ENCODE measurements around the gene ASPSCR1. TPM values are rescaled to one million over a fixed set of nuclear protein-coding genes. Genes with fewer than 3 reads are reported as not detected.

Gene ASPSCR1
- total and polyA plus RNA-seq, 10 of the 15 experiments (the other 5 are each of a cell fraction or from before 2014, with no cell fraction given), result 1.5 to 48.4 (median 25.4) TPM

GRCh38 chr17:81976332-81977210 is 858 bp upstream of the ASPSCR1 start:
- peak overlapping the region; percentile 92 for H3K9ac ChIP-seq (ENCODE audit: control insufficient read depth, insufficient read depth, low read length)
- peak overlapping the region; percentile 87 for H3K4me3 ChIP-seq
- peaks cover 14% of the 10 kb centered on the region for H3K4me1 ChIP-seq (ENCODE audit: control insufficient read depth, insufficient read depth, low read length)
- intact Hi-C loops (cut with micrococcal nuclease; ENCODE audit: unreplicated experiment), result no loop called here
- RAD21 ChIA-PET (ENCODE audit: unreplicated experiment), result no interaction called here
- H3K9me3 ChIP-seq (replicated peaks; ENCODE audit: control insufficient read depth, insufficient read depth, low read length), result peaks cover 2% of the 10 kb centered on the region; the same call in 2 of the 3 replicates
- H3K36me3 ChIP-seq (ENCODE audit: control insufficient read depth in 2 of 2, insufficient read depth in 2 of 2, low read length in 1 of 2), result no peaks in the 10 kb centered on the region; a peak in 1 of 4 replicates
- in situ Hi-C loops (cut with MboI), result no loop called here
- DNase-seq (ENCODE audit: low read depth, low spot score), result no peak
- WGBS (ENCODE audit: insufficient coverage, insufficient replicate concordance, low lambda C conversion rate, missing lambda C conversion rate), result 19% methylated on average over 30 of the region's 30 CpGs
- CTCF ChIA-PET, result interaction anchor here (0.6 to 1.9 kb wide), 6 partner anchors 17 to 45 kb away, joined by 3 to 6 read pairs (median 4); no protein-coding TSS in a partner anchor
- peak overlapping the region; percentile 87 for H3K27ac ChIP-seq (ENCODE audit: control insufficient read depth, insufficient read depth)
- POLR2A ChIA-PET, result interaction anchor here (0.6 to 2.4 kb wide), 6 partner anchors 9 to 320 kb away, joined by 3 to 18 read pairs (median 3); partner anchors contain the start of genes CENPX and LRRC45
- peak overlapping the region; percentile 99 for H3K4me2 ChIP-seq (ENCODE audit: control insufficient read depth, insufficient read depth)
- H2AFZ ChIP-seq (ENCODE audit: control insufficient read depth, low read depth, low read length), result peak overlapping the region; percentile 61
- SMC1A ChIA-PET (ENCODE audit: uncharacterized antibody, unreplicated experiment), result interaction anchor here (1.6 kb wide), 1 partner anchor 9 kb away, joined by 4 read pairs; no protein-coding TSS in a partner anchor
- ATAC-seq, result peak; percentile 43
- TSS peak; percentile 85 for BruUV-seq (replicated peaks)
- no peak for FAIRE-seq
- H3K27me3 ChIP-seq (replicated peaks in 1 of 2; ENCODE audit: control insufficient read depth in 2 of 2, insufficient read depth in 2 of 2, low read length in 1 of 2), result no peaks in the 10 kb centered on the region
- H3K79me2 ChIP-seq (ENCODE audit: control insufficient read depth, insufficient read depth, low read length), result no peaks in the 10 kb centered on the region; the same call in 1 of the 2 replicates
- H4K20me1 ChIP-seq (ENCODE audit: control insufficient read depth, insufficient read depth), result no peaks in the 10 kb centered on the region
- TF ChIP-seq KAT2A (conservative IDR thresholded peaks at IDR 0.05; ENCODE audit: control insufficient read depth, low read depth, low read length) (no peak), TCF12 (IDR thresholded peaks at IDR 0.05; ENCODE audit: low read depth, low read length) (0 out of 2 replicates have a peak, but pooled peaks have one; percentile 9), CHD1 (IDR thresholded peaks at IDR 0.05; ENCODE audit: low read depth, low read length) (no peak), MYC (IDR thresholded peaks at IDR 0.05; ENCODE audit: insufficient read depth, insufficient read length, insufficient replicate concordance, low read length, severe bottlenecking) (peak; percentile 40), CHD2 (IDR thresholded peaks at IDR 0.05; ENCODE audit: borderline replicate concordance, low read depth, low read length) (peak; percentile 32; the same call in 1 of the 2 replicates), ASH2L (IDR thresholded peaks at IDR 0.05; ENCODE audit: borderline replicate concordance, low read depth) (no peak), TAF1 (IDR thresholded peaks at IDR 0.05; ENCODE audit: borderline replicate concordance, low read depth, low read length) (no peak), SMAD1 (IDR thresholded peaks at IDR 0.05; ENCODE audit: low read depth, partially characterized antibody) (peak; percentile 45), ZBTB11 (CRISPR knock-in tag; IDR thresholded peaks at IDR 0.05) (no peak), NKRF (conservative IDR thresholded peaks at IDR 0.05) (no peak), BMI1 (IDR thresholded peaks at IDR 0.05; ENCODE audit: borderline replicate concordance) (no peak), NBN (IDR thresholded peaks at IDR 0.05) (0 out of 2 replicates have a peak, but pooled peaks have one; percentile 41), RB1 (IDR thresholded peaks at IDR 0.05; ENCODE audit: borderline replicate concordance) (no peak), CEBPB (IDR thresholded peaks at IDR 0.05; ENCODE audit: borderline replicate concordance in 1 of 2, low read depth in 2 of 2, low read length in 2 of 2) (no peak), RELA (IDR thresholded peaks at IDR 0.05; ENCODE audit: borderline replicate concordance, partially characterized antibody) (no peak), PAX5 (IDR thresholded peaks at IDR 0.05; ENCODE audit: borderline replicate concordance, low read depth, low read length) (no peak), NFYA (IDR thresholded peaks at IDR 0.05; ENCODE audit: borderline replicate concordance, low read depth, low read length) (no peak)
